GM19351 (cell line): ENCODE results near the gene TNFRSF8.

Experiments
- ATAC-seq: cut with Tn5 transposase; IDR thresholded peaks from one replicate; pipeline ENCODE4 v1.9.1; 2021; ENCODE audit warnings: mild to moderate bottlenecking, moderate library complexity; ENCODE audit not compliant: unreplicated experiment

Gene TNFRSF8

DNA sequence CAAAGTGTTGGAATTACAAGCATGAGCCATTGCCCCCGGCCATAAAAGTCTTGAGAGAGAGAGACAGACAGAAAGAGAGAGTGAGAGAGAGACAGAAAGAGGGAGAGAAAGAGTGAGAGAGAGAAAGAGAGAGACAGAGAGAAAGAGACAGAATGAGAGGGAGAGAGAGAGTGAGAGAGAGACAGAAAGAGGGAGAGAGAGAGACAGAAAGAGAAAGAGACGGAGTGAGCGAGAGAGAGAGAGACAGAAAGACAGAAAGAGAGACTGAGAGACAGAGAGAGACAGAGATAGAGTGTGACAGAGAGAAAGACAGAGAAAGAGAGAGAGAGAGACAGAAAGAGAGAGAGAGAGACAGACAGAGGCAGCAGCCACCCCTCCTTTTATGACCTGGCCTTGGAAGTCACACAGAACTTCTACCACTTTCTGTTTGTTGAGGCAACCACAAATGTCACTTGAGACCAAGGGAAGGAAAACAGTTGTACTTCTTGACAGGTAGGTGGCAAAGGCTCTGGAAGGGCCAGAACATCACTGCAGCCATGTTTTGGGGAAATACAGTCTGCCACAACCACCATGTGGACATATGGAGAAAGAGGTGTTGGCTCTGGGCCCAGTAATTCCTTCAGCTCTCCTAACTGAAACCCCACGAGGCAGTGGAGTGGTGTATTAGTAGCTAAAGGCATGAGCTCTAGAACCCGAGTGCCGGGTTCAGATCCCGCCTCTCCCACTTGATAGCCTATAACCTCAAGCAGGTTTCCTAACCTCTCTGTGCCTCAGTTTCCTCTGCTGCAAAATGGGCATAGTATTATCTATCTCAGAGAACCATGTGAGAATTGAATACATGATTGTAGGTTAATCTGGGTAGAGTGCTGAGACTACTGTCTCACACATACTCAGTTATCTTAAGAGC lies 50.6 kb downstream of the TNFRSF8 start:
- no peak for ATAC-seq

DNA sequence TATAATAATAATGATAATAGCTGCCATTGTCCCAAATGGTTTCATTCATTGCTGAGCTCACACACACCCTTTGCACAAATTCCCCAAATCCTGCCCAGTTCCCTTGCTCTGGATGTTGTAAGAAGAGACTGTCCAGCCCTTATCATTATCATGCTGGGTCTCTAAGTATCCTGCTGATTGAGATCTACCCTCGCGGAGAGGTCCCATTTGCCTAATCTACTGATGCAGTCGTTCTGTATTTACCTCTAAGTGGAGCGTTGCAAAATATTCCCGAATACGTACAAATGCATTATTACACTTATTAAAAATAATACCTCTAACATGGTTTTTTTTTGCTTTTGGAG lies 51.2 kb downstream of the TNFRSF8 start:
- no peak for ATAC-seq

GRCh38 chr1:12114916-12115315 lies 51.8 kb downstream of the TNFRSF8 start:
- ATAC-seq: no peak

- no peak for ATAC-seq
Observed at GRCh38 chr1:12121212-12122003, 58.3 kb downstream of the TNFRSF8 start.

DNA sequence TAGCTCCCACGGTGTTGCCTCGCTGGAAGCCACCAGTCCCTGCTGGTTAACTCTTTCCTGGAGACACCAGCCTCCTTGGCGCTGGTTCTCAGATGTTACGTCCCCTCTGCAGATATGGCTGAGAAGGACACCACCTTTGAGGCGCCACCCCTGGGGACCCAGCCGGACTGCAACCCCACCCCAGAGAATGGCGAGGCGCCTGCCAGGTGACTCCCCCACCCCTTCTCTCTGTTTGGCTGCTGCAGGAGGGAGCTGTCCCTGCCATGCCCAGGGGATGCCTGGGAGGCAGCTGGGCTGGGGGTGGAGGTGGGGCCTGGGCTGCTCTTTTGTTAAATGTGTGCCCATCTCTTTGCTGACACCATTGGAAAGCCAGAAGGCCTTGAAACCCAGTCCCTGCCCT lies 60.1 kb downstream of the TNFRSF8 start:
- ATAC-seq: no peak

DNA sequence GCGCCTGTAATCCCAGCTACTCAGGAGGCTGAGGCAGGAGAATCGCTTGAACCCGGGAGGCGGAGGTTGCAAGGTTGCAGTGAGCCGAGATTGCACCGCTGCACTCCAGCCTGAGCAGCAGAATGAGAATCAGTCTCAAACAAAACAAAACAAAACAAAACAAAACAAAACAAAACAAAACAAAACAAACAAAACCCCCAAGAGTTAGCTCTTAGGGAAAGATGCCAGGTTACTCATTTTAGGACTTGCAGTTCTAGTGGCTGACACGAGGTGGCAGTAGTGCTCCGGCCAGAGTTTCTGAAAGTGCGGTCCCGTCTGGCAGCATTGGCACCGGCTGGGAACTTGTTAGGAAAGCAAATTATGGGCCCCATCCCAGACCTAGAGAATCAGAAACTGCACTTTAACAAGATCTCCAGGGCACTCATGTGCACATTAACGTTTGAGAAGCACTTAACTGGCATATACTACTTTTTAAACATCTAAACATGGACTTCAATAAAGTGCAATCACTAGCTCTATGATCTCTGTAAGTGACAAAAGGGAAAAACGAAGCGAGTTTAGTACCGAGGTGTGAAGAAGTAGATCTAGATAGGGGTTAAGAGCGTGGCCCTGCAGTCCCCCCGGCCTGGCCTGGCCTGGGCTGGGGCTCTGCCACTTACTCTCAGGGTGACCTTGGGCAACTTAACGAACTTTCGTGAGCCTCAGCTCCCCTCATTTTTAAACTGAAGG lies 61.8 kb downstream of the TNFRSF8 start:
- ATAC-seq: no peak

DNA sequence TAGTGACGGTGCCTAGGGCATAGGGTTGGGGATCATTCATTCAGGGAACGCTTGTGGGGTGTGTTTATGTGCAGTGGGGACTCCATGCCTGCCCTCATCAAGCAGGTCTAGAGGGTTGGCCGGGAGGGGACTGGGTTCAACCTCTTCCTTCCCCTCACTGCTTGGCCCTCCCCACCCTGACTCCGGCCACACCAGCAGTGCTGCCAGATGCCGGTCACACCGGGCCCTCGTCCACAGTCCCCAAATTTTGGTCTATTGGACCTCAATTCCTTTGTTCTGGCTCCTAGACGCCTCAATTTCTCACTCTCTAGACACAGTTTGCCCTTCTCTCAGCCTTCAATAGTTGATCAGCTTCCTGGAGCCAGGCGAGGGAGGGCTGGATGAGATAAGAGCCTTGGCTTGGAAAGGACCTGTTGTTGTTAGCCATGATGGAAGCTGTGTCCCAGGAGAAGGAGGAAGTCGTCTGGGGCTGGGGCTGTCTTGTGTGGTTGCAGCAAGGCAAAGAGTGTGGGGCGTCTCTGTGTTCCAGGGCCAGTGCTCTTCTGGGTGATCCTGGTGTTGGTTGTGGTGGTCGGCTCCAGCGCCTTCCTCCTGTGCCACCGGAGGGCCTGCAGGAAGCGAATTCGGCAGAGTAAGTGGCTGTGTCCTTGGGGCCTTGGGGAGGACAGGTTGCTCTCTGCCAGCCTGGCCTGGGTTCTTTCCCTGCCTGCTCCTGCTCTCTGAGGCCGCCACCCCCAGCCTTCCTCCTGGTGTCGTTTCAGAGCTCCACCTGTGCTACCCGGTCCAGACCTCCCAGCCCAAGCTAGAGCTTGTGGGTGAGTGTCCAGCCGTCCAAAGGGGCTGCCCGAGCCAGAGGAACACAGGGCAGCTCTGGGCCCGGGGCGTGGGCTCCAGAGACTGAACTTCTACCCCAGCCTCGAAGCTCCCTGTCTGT lies 62.6 kb downstream of the TNFRSF8 start:
- ATAC-seq: no peak

DNA sequence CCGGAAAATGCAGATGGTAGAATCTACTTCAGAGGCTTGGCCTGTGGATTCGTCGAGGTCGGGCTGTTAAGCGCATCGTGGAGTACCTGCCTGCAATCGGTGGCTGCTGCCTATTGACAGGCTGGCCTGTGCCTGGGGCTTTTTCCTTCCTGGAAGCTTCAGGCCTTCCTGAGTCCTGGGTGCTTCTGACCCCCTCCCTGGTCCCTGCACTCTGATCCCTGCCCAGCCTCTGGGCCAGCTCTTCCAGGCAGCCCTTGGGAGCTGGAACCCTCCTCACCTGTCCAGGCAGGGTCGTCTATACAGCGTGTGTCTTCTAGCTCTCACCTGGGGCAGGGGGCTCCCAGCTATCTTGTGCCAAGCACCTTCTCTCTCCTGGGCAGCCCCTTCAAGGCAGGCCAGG lies 63.7 kb downstream of the TNFRSF8 start:
- ATAC-seq: no peak

DNA sequence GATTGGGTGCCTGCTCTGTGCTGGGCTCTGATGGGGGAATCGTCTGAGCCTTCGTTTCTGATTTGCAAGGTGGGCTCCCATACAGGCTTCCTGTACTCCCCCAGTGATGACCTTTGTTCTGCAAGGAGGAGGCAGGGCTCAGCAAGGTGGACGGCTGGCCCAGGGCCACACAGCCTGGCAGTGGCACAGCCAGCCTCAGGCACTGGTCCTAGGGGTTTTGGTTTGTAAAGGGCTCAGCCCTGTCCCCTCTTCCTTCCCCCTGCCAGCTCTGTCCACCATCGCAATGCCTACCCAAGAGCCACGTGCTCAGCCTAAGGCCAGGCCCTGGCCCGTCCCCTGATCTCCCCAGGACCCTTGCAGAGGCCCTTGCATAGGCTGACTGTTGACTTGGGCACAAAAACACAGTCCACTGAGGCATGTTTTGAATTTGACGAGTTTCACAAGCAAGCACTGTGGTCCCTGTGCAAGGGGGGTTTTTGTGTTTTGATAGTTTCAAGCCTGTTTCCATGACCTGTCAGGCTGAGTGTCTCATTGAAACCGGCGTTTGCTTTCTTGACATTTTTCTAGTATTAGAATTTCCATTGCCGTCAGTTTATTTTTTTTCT lies 64.2 kb downstream of the TNFRSF8 start:
- ATAC-seq: no peak

- ATAC-seq: no peak
Observed at GRCh38 chr1:12128120-12128519, 65.0 kb downstream of the TNFRSF8 start.

DNA sequence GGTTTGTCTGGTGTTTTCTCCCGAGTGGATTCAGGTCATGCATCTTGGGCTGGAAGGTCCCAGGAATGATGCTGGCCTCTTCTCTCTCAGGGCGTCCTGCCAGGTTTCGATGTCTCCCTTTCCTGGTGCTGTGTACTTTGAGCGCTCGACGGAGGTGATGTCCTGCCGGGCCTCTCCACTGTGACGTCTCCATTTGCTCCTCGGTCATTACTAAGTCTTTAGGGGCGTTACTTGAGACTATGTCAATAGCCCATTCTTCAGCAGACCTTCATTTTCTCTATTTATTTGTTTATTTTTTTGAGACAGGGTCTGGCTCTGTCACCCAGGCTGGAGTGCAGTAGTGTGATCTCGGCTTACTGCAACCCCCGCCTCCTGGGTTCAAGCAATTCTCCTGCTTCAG lies 66.5 kb downstream of the TNFRSF8 start:
- ATAC-seq: no peak

DNA sequence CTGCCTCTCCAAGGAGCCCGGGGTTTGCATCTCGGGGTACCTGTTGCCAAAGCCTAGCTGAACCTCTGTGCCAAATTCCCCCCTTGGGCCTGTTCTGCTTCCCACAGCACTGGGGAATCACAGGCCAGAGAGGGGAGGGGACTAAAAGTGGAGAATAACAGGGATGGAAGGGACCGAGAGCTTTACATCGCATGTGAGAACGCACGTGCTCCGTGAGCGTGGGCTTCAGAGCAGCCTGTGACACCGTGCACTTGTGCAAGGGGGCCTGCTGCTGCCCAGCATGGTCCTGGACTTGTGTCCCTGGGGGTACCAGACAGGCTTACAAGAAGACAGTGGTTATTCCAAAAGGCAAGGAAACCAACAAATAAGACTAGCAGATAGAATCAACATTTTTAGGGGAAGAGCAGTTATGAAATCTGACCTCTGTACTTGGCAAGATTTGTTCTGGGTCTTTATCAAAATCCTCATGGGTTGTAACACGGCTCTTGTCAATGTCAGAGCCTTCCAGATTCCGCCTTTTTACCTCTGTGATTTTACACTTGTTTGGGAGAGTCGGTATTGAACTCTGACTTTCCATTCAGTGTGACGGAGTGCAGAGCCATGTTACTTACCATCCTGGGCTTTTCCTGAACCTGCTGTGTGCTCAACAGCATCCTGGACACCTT lies 67.5 kb downstream of the TNFRSF8 start:
- no peak for ATAC-seq

DNA sequence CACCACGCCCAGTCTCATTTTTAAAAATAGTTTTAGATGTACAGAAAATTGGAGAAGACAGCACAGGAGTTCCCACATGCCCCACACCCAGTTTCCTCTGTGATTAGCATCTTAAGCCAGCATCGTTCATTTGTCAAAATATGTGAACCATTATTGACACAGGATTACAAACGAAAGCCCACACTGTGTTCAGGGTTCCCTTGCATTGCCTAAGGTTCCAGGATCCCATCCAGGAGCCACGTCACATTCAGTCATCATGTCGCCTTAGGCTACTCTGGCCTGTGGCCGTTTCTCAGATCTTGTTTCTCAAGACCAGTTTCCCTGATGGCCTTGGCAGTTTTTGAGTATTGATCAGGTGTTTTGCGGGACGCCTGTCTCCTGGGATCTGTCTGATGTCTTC lies 69.0 kb downstream of the TNFRSF8 start:
- ATAC-seq: no peak

DNA sequence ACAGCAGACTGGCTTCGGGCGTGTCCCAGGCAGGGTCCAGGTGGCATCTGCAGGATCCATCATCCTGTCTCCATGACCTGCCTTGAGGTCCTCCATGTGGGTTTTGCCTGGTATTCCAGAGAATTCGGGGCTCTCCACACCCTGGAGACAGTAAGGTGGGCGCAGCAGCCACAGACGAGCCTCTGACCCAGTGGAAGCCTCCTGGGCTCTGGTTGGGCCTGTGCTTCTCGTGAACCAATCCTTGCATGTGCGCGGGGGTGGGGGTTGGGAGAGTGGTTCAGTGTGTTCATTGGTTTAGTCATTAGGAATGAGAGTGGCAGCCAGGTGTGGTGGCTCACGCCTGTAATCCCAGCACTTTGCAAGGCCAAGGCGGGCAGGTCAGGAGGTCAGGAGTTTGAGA lies 71.6 kb downstream of the TNFRSF8 start:
- no peak for ATAC-seq

DNA sequence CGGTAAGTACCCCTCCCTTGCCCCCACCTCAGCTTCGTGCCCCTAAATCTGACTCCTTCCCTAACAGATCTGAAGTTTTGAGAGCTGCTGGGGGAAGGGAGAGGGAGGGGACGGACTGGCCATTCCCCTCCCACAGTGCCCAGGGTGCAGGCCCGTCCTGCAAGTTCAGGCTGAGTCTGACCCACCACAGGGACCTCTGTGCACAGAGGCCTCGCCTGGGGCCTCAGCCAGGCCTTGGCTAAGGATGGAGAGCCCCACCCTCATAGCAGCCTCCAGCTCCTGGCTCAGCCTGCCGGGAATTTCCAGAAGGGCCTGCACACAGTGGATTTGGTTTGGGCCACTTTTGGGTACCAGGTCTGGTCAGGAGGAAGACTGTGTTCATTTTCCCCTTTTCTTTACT lies 72.5 kb downstream of the TNFRSF8 start:
- ATAC-seq: no peak

- no peak for ATAC-seq
Observed at GRCh38 chr1:12136916-12137610, 74.0 kb downstream of the TNFRSF8 start.

- ATAC-seq: no peak
Observed at GRCh38 chr1:12138196-12139168, 75.4 kb downstream of the TNFRSF8 start.

DNA sequence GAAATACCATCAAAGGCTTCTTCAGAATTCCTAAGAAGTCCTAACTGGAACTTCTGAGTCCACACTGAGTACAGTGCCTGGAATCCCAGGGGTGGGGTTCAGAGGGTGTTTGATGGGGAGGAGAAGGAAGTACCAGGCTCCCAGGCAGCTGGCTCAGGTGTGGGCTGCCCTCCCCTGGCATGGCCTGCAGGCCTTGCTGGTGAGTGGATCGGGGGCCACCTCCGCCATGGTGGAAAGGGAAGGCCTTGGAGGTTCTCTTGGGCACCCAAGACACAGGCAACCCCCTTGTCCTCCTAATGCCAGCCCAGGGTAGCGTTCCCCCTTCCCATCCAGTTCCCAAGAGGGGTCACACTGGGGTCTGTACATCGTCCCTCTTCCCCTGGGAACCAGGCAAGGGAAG lies 76.9 kb downstream of the TNFRSF8 start:
- no peak for ATAC-seq
